ENCODE results near the gene KCNAB1. TPM values are rescaled to one million over a fixed set of nuclear protein-coding genes. Genes with fewer than 3 reads are reported as not detected.
"Not testable (repeated sequence)": the region's sequence is repeated elsewhere in the genome, so short reads cannot be mapped to it uniquely, and the experiment has no call there.

Gene KCNAB1
- total and polyA plus RNA-seq, 2 donors (not counting 3 experiments of a cell fraction or from before 2014, with no cell fraction given) = 0.21 TPM; not detected in 1

- no TSS peak for BruUV-seq (replicated peaks)
- Histone ChIP-seq H3K27me3 (ENCODE audit: control insufficient read depth in 2 of 2, insufficient read depth in 2 of 2, low read length in 2 of 2) (peaks cover 8 to 9% of the 10 kb centered on the region in 2 experiments), H3K9me1 (replicated peaks; ENCODE audit: control insufficient read depth, extremely low read depth, insufficient read depth, low read length) (no peaks in the 10 kb centered on the region), H3K4me1 (ENCODE audit: control insufficient read depth, extremely low read depth, insufficient read depth, low read length) (no peaks in the 10 kb centered on the region), H3K36me3 (ENCODE audit: control insufficient read depth in 2 of 2, extremely low read depth in 1 of 2, insufficient read depth in 2 of 2, low read length in 2 of 2) (no peaks in the 10 kb centered on the region), H3K9ac (replicated peaks; ENCODE audit: extremely low read depth, insufficient read depth, low read length) (no peak overlapping the region), H3K79me2 (ENCODE audit: control insufficient read depth, insufficient read depth, low read length) (no peaks in the 10 kb centered on the region), H3K27ac (ENCODE audit: insufficient read depth, low read depth, low read length) (no peak overlapping the region), H3K4me3 (replicated peaks in 1 of 3; ENCODE audit: insufficient read depth in 1 of 3, low read depth in 1 of 3, low read length in 3 of 3) (no peak overlapping the region), H4K20me1 (replicated peaks; ENCODE audit: control insufficient read depth, extremely low read depth, insufficient read depth, low read length) (no peaks in the 10 kb centered on the region), H3K9me3 (replicated peaks; ENCODE audit: control insufficient read depth, insufficient read depth, low read length) (no peaks in the 10 kb centered on the region), H2AFZ (ENCODE audit: low read depth, low read length) (no peak overlapping the region), H3K4me2 (ENCODE audit: insufficient read depth, low read length) (no peak overlapping the region)
- FAIRE-seq = peak; percentile 72
- intact Hi-C loops (cut with micrococcal nuclease) = no loop called here
- DNase-seq (ENCODE audit: low read depth, low spot score) = no peak
- ChIA-PET POLR2A (no interaction called here), CTCF (interaction anchor here (1.2 to 1.4 kb wide), 2 partner anchors 9 to 35 kb away, joined by 3 read pairs; no protein-coding TSS in a partner anchor)
- dilution Hi-C loops (cut with MboI; ENCODE audit: extremely low pct_ligation_motif_present, low sequenced_read_pairs) = no loop called here
- TF ChIP-seq MAX (IDR thresholded peaks at IDR 0.05; ENCODE audit: insufficient read depth, insufficient read length) (no peak), POLR2A (IDR thresholded peaks at IDR 0.05; ENCODE audit: low read depth, low read length) (no peak), MYC (IDR thresholded peaks at IDR 0.05; ENCODE audit: low read depth, low read length) (no peak), JUN (IDR thresholded peaks at IDR 0.05; ENCODE audit: borderline replicate concordance, insufficient read depth, insufficient read length, low read depth) (no peak), GATA2 (IDR thresholded peaks at IDR 0.05; ENCODE audit: insufficient read depth, insufficient read length, low read depth, low read length) (no peak), FOS (IDR thresholded peaks at IDR 0.05; ENCODE audit: borderline replicate concordance, insufficient read depth, low read length) (no peak), EZH2 (IDR thresholded peaks at IDR 0.05; ENCODE audit: borderline replicate concordance, low read depth, low read length, severe bottlenecking) (no peak), POLR2AphosphoS5 (IDR thresholded peaks at IDR 0.05; ENCODE audit: insufficient read depth, low read depth, low read length) (no peak), CTCF (IDR thresholded peaks at IDR 0.05; ENCODE audit: extremely low read depth in 1 of 2, insufficient read depth in 1 of 2, low read depth in 1 of 2, low read length in 2 of 2) (no peak)
Measured at GRCh38 chr3:156563900-156564682, 443.7 kb downstream of the KCNAB1 start.

GRCh38 chr3:156569016-156569415 lies 448.6 kb downstream of the KCNAB1 start:
- H3K4me1 ChIP-seq (ENCODE audit: control insufficient read depth, extremely low read depth, insufficient read depth, low read length); H3K27ac ChIP-seq (ENCODE audit: insufficient read depth, low read depth, low read length); H3K79me2 ChIP-seq (ENCODE audit: control insufficient read depth, insufficient read depth, low read length); H2AFZ ChIP-seq (ENCODE audit: low read depth, low read length); CTCF ChIA-PET; H3K4me3 ChIP-seq (replicated peaks in 1 of 3; ENCODE audit: insufficient read depth in 1 of 3, low read depth in 1 of 3, low read length in 3 of 3); BruUV-seq (replicated peaks); dilution Hi-C loops (cut with MboI; ENCODE audit: extremely low pct_ligation_motif_present, low sequenced_read_pairs); H3K4me2 ChIP-seq (ENCODE audit: insufficient read depth, low read length); intact Hi-C loops (cut with micrococcal nuclease); H3K9me1 ChIP-seq (replicated peaks; ENCODE audit: control insufficient read depth, extremely low read depth, insufficient read depth, low read length); FAIRE-seq; DNase-seq (ENCODE audit: low read depth, low spot score); POLR2A ChIA-PET; H3K9ac ChIP-seq (replicated peaks; ENCODE audit: extremely low read depth, insufficient read depth, low read length); H4K20me1 ChIP-seq (replicated peaks; ENCODE audit: control insufficient read depth, extremely low read depth, insufficient read depth, low read length); H3K36me3 ChIP-seq (ENCODE audit: control insufficient read depth in 2 of 2, extremely low read depth in 1 of 2, insufficient read depth in 2 of 2, low read length in 2 of 2); H3K9me3 ChIP-seq (replicated peaks; ENCODE audit: control insufficient read depth, insufficient read depth, low read length): not testable (repeated sequence)
- H3K27me3 ChIP-seq (ENCODE audit: control insufficient read depth in 2 of 2, insufficient read depth in 2 of 2, low read length in 2 of 2) = peaks cover 13 to 19% of the 10 kb centered on the region in 2 experiments

Measured in endothelial cell of umbilical vein (primary cell).